SH-SY5Y (cell line): Measurements from ENCODE around the gene CLMN.

Experiments used
- GATA2 ChIP-seq: IDR thresholded peaks from 2 replicates; pipeline ENCODE4 v1.6.1; 2011; ENCODE audit warnings: mild to moderate bottlenecking, low read depth, low read length
- GATA3 ChIP-seq: IDR thresholded peaks from 2 replicates; pipeline ENCODE4 v1.6.1; 2011; ENCODE audit warnings: low read depth, mild to moderate bottlenecking, low read length, moderate library complexity

Gene CLMN

GRCh38 chr14:95263527-95264231 is 56.0 kb downstream of the CLMN start:
- TF ChIP-seq GATA2 (no peak), GATA3 (no peak)

GRCh38 chr14:95262511-95262891 is 57.2 kb downstream of the CLMN start:
- TF ChIP-seq GATA3 = no peak
- TF ChIP-seq GATA2 = no peak

- TF ChIP-seq GATA2 = no peak
- TF ChIP-seq GATA3 = no peak
Observed at GRCh38 chr14:95261616-95262510, 57.8 kb downstream of the CLMN start.

- TF ChIP-seq GATA2 (no peak), GATA3 (no peak)
Observed at GRCh38 chr14:95260537-95261361, 59.0 kb downstream of the CLMN start.

GRCh38 chr14:95258754-95259593 is 60.7 kb downstream of the CLMN start:
- TF ChIP-seq GATA2 (no peak), GATA3 (no peak)

- TF ChIP-seq GATA3 (no peak), GATA2 (no peak)
Observed at GRCh38 chr14:95258156-95258555, 61.6 kb downstream of the CLMN start.

- TF ChIP-seq GATA3 = no peak
- TF ChIP-seq GATA2 = no peak
Observed at GRCh38 chr14:95257521-95257920, 62.2 kb downstream of the CLMN start.

- TF ChIP-seq GATA2 (no peak), GATA3 (no peak)
Observed at GRCh38 chr14:95256776-95257060, 63.0 kb downstream of the CLMN start.

- TF ChIP-seq GATA2 (no peak), GATA3 (no peak)
Observed at GRCh38 chr14:95256002-95256775, 63.5 kb downstream of the CLMN start.

GRCh38 chr14:95255487-95255886 is 64.2 kb downstream of the CLMN start:
- no peak for TF ChIP-seq GATA3
- no peak for TF ChIP-seq GATA2

GRCh38 chr14:95255013-95255412 is 64.7 kb downstream of the CLMN start:
- TF ChIP-seq GATA3 (no peak), GATA2 (no peak)

- TF ChIP-seq GATA3 (no peak), GATA2 (no peak)
Observed at GRCh38 chr14:95254288-95254687, 65.4 kb downstream of the CLMN start.

GRCh38 chr14:95253039-95253630 is 66.6 kb downstream of the CLMN start:
- TF ChIP-seq GATA2 = no peak
